GM21423 (cell line): ENCODE measurements around the gene MAP2.

Source experiments
- ATAC-seq: cut with Tn5 transposase; IDR thresholded peaks from one replicate; pipeline ENCODE4 v1.9.1; 2021; ENCODE audit warnings: mild to moderate bottlenecking, moderate library complexity; ENCODE audit not compliant: unreplicated experiment

Gene MAP2

GRCh38 chr2:209636076-209636475 lies 212.2 kb downstream of the MAP2 start:
- ATAC-seq: no peak

- no peak for ATAC-seq
Measured at GRCh38 chr2:209637293-209637692, 213.4 kb downstream of the MAP2 start.

- no peak for ATAC-seq
Measured at GRCh38 chr2:209638346-209638745, 214.5 kb downstream of the MAP2 start.

- ATAC-seq: no peak
Measured at GRCh38 chr2:209640358-209640757, 216.5 kb downstream of the MAP2 start.

DNA sequence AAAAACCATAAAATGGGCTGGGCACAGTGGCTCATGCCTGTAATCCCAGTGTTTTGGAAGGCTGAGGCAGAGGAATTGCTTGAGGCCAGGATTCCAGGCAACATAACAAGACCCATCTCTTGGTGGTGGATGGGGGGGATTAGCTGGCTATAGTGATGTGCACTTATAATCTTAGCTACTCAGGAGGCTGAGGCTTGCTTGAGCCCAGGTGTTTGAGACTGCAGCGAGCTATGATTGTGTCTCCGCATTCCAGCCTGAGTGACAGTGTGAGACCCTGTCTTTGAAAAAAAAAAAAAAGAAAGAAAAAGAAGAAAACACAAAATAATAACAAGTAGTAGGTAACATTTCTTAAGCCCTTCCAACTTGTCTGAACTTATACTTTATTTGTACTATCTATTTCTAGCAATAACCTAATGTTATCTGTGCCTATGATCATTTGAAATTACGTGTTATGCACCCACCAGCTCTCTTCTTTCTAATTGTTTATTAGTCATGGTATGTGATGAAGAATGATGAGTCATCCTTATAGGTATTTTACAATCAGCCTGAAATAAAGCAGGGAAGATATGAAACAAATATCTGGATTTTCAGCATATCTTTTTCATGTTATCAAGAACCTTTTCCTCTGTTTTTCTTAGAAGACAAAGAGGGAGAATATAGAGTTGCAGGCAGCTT lies 218.4 kb downstream of the MAP2 start:
- ATAC-seq: no peak

GRCh38 chr2:209644842-209645241 lies 221.0 kb downstream of the MAP2 start:
- no peak for ATAC-seq

DNA sequence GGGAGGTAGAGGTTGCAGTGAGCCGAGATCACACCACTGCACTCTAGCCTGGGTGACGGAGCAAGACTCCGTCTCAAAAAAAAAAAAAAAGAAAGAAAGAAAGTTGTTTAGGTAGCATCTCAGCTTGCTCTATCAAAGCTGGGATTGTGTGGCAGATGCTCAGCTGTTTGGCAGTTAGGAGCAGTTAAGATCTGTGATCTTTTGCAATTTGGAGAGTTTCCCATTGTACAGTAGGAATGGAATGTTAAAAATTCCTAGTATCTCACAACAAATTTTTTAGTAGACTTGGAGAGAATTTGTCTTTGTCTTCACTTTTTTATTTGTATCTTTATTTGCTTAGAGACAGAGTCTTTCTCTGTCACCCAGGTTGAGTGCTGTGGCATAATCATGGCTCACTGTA lies 224.9 kb downstream of the MAP2 start:
- no peak for ATAC-seq

- no peak for ATAC-seq
Measured at GRCh38 chr2:209653134-209653533, 229.3 kb downstream of the MAP2 start.

GRCh38 chr2:209661286-209661894 lies 237.5 kb downstream of the MAP2 start:
- no peak for ATAC-seq

GRCh38 chr2:209662021-209662420 lies 238.2 kb downstream of the MAP2 start:
- no peak for ATAC-seq

- no peak for ATAC-seq
Measured at GRCh38 chr2:209663139-209663538, 239.3 kb downstream of the MAP2 start.

DNA sequence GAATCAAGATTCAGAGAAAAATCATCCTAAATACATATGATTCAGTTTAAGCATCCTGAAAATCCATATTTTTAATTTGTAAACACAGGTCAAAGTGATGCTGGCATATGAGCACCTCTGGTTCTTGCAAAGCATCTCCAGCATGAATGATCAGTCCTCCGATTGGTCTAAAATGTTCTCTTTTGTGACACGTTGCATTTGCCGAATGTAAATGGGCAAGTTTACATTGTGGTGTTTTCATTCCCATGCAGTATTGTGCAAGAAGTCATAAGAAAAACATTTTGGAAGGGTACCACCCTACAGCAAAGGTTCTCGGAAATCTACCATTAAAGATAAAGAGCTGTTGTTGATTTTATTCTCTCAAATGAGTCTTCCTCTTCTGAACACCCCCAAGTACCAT lies 239.8 kb downstream of the MAP2 start:
- no peak for ATAC-seq

DNA sequence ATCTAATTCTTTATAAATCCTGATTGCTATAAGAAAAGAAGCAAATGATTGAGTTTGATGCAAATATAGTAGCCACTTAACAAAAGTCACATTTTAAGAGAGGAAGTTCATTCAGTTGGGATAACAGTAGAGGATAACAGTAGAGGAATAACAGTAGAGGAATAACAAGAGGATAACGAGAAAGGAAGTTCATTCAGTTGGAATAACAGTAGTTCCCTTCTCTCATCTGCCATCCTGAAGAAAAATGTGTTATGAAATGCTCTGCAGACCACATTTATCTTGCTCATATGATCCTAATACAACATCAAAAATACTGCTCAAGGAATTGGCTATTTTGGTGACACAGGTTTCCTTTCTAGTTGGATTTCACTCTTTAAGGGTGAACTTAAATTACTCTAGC lies 242.4 kb downstream of the MAP2 start:
- ATAC-seq: no peak

- no peak for ATAC-seq
Measured at GRCh38 chr2:209671020-209671680, 247.3 kb downstream of the MAP2 start.

DNA sequence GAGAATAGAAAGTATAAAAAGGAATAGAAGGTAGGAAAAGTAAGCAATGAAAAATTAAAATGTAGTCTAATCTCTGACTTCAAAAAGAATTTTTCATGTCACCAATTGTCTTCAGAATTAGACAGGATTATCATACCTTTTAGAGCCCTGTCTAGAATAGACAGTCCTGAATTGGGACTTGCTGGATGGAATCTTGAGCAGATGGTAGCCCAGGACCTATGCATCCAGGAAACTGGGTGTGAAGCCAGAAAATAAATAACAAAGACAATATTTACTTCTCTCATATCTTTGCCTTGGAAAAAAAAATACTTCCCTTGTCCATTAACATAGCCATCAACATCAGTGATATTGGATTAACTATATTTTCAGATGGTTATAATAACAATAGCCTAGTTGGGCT lies 250.0 kb downstream of the MAP2 start:
- no peak for ATAC-seq

GRCh38 chr2:209680596-209680995 lies 256.7 kb downstream of the MAP2 start:
- ATAC-seq: no peak

- ATAC-seq: no peak
Measured at GRCh38 chr2:209681201-209681735, 257.4 kb downstream of the MAP2 start.

- no peak for ATAC-seq
Measured at GRCh38 chr2:209682646-209683045, 258.8 kb downstream of the MAP2 start.

DNA sequence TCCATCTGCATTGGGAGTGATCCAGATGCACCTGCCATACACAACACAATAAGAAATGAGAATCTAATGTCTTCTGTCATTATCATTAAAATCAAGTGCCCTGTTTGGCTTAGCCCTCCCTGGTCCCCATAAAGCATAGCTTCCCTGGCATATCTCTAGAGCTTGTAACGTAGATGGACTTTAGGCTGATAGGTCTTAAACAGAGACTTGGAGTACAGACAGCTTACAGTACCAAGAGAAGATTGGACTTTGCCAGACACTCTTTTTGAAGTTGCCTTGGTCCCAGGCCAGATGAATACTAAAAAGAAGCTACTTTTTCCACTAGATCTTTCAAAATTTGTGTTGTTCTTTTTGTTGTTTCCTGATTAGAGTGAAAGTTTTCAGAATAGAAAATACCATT lies 261.5 kb downstream of the MAP2 start:
- ATAC-seq: no peak

GRCh38 chr2:209685963-209686362 lies 262.1 kb downstream of the MAP2 start:
- ATAC-seq: no peak

DNA sequence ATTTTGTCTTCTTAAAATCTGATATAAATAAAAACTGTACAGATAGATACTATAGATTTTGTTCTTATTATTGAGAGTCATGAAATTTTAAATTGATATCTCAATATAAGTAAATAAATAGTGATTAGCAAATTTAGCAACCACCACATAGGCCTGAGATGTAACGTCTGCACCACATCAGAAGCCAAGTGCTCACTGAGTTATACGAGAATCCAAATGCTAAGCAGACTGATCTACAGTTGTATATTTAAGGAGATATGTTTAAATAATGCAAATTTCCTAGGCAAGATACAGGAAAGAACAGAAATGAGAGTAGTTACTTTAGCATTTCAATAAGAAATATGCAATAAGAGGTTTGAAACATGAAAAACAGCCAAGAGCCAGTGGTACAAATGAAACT lies 262.6 kb downstream of the MAP2 start:
- no peak for ATAC-seq

- ATAC-seq: no peak
Measured at GRCh38 chr2:209687323-209687969, 263.6 kb downstream of the MAP2 start.
